Lung microvascular endothelial cell (primary cell): ENCODE results near the gene PPP2R5C. TPM values are rescaled to one million over a fixed set of nuclear protein-coding genes. Genes with fewer than 3 reads are reported as not detected.
"Not testable (repeated sequence)": the region's sequence is repeated elsewhere in the genome, so short reads cannot be mapped to it uniquely, and the experiment has no call there.

Source experiments
- DNase-seq, 2 donors: peaks; one replicate each; pipeline versions ENCODE4 v3.0.0 to v3.0.0-alpha.2; 2010; ENCODE audit warnings: low read depth in 2 of 2
- total RNA-seq: library from RNA; depleted of rRNA; stranded (reverse); fragments of >200 nt; gene quantifications from 2 replicates; pipeline ENCODE4 v1.2.1, GENCODE V29; 2014

PPP2R5C gene
- total RNA-seq, result 59.7 and 65.9 TPM in 2 replicates

GRCh38 chr14:101761032-101761880, at the start of gene PPP2R5C:
Gene PPP2R5C, plus strand, starts transcription at chr14:101761709. Its CDS starts 185 bp downstream, at chr14:101761894.
- peak; percentile 92 to 95 for DNase-seq

- DNase-seq, result not testable (repeated sequence)
These were observed 49.7 kb upstream of the PPP2R5C start for GRCh38 chr14:101711857-101712233.

DNA sequence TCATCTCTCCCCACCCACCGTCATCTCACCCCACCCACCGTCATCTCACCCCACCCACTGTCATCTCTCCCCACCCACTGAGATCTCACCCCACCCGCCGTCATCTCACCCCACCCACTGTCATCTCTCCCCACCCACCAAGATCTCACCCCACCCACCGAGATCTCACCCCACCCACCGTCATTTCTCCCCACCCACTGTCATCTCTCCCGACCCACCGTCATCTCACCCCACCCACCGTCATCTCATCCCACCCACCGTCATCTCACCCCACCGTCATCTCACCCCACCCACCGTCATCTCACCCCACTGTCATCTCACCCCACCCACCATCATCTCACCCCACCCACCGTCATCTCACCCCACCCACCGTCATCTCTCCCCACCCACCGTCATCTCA, 49.2 kb upstream of the PPP2R5C start:
- not testable (repeated sequence) for DNase-seq

DNA sequence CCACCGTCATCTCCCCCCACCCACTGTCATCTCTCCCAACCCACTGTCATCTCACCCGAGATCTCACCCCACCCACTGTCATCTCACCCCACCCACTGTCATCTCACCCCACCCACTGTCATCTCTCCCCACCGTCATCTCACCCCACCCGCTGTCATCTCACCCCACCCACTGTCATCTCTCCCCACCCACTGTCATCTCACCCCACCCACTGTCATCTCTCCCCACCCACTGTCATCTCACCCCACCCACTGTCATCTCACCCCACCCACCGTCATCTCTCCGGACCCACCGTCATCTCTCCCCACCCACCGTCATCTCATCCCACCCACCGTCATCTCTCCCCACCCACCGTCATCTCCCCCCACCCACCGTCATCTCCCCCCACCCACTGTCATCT, 48.4 kb upstream of the PPP2R5C start:
- not testable (repeated sequence) for DNase-seq

- DNase-seq, result no peak
These were observed 47.7 kb upstream of the PPP2R5C start for GRCh38 chr14:101713621-101714349.

DNA sequence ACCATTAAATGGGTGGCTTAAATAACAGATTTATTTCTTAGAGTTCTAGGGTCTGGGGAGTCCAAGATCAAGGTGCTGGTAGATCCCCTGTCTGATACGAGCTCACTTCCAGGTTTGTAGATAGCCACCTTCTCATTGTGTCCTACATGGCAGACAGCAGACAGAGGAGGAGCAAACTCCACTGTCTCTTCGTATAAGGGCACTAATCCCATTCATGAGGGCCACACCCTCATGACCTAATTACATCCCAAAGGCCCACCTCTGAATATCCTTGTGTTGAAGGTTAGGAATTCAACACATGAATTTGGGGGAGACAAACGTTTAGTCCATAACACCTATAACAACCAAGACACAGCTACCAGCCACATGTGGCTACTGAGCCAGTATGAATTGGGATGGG, 47.1 kb upstream of the PPP2R5C start:
- DNase-seq, result no peak

DNA sequence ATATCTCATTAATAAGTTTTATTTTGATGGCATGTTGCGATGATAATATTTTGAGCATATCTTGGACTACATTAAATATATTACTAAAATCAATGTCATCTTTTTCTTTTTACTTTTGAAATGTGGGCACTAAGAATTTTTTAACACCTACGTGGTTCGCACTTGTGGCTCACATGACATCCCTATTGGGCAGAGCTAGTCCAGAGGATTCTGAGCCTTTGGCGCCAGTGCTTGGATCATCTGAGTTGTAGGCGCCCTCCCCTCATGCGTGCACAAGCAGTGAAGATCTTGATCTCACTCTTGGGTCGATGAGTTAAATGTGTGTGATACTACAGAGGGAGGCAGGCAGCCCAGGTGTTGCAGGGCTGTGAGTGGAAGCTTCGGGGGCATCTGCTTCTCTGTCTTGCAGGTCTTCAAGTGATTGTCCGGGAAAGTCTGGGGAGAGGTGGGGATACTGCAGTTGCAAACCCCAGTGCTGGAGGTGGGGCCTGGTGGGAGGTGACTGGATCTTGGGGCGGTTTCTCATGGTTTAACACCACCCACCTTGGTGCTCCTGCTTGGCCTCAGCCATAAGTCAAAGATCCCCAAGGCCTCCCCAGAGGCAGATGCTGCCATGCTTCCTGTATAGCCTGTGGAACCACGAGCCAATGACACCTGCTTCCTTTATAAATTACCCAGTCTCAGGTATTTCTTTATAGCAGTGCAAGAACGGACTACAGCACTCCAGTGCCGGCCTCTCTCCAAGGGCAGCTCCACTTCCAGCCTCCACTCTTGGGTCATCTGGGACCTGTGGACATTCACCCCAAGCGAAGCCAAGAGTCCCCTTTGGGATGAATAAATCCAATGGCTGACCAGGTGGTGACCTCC, 46.1 kb upstream of the PPP2R5C start:
- DNase-seq, result no peak

GRCh38 chr14:101716077-101716950, 45.2 kb upstream of the PPP2R5C start:
- no peak for DNase-seq

- DNase-seq, result no peak
These were observed 44.4 kb upstream of the PPP2R5C start for GRCh38 chr14:101716956-101717662.

DNA sequence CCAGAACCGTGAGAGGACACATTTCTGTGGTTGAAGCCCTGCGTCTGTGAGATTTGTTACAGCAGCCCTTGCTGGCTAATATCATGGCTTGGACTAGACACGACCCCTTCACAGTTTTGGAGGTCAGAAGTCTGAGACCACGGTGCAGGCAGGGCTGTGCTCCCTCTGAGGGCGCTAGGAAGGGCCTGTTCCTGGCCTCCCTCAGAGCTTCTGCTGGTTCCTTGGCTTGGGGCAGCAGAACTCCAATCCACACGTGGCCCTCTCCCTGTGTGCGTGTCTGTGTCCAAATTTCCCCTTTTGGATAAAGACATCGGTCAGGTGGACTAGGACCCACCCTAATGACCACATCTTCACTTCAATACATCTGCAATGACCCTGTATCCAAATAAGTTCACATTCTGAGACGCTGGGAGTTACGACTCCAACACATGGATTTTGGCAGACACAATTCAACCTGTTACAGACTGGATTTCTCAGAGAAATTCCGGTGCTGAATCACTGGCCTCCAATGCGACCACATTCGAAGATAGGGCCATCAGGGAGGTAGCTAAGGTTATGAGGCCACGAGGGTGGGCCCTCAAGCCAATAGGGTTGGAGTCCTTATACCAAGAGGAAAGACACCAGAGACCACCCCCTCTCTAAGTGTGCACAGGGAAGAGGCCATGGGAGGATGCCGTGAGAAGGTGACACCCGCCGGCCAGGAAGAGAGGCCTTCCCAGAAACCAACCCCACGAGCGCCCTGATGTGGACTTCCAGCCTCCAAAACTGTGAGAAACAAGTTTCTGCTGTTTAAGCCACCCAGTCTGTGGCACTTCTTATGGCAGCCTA, 43.6 kb upstream of the PPP2R5C start:
- DNase-seq, result no peak

DNA sequence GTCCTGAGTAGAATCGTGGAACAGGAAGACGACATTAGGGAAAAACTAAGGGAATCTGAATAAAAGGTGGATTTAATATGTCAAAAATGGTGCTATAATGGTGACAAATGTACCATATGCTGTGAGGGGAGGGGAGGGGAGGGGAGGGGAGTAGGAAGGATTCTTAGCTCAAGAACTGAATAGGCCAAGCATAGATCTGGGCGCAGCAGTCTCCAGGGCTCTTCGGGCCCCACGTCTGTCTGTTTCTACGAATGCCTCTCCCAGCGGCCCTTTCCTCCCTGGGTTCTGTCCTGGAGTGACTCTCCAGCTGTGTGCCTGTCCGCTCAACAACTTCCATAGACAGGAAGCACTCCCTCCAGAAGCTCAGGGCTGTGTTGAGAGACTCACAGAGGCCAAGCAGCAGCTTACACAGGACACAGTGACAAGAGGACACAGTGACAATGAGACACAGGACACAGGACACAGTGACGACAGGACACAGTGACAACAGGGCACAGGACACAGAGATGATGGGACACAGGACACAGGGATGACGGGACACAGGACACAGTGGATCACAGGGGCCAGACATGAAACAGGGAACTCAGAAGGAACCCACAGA, 42.4 kb upstream of the PPP2R5C start:
- peak in 1 of 2 donors; percentile 22 for DNase-seq

DNA sequence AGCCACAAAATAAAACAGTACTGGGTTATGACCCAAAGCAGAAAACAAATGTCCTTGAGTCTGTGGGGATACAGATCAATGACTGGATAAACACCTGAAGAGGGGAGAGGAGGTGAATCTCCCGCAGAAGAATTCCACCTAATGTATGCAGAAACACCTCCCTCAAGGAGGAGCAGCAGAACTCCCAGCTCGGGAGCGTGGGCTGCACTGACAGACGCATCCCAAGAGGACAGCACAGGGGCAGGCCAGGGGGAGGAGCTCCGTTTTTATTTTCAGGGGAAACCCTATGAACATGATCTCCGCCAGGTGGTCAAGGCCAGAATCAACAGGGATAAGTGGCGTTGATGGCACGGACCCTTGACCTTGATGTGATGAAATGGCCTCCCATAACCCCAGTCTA, 41.8 kb upstream of the PPP2R5C start:
- DNase-seq, result no peak

GRCh38 chr14:101721111-101721510, 40.4 kb upstream of the PPP2R5C start:
- no peak for DNase-seq

DNA sequence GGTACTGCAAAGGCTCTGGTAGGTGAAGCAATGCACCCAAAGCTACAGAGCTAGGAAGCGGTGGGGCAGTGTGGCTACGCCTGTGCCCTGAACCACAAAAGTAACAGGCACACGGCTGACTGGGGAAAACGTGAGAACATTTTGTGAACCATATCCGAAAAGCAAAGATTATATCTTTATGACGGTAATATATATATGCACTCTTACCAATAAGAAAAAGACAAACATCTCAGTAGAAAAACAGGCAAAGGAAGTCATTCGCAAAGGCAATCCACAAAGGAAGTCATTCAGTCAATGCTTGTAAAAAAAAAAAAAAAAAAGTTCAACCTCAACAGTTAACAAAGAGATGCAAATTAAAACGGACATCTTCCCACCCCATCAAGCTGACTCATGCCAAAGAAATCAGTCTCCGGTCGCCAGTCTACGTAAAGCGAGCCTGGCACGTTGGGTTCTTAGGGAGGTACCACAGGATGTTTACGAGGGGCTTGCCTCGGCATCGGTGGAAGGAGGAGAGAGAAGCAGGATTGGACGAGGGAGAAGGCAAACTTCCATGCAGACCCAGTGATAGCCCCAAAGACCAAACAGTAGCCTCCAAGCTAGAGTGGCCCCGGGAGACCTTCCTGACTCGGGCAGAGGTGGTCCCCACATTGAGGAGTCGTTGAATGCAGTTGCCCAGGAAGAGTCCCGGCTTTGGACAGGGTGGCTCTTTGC, 39.4 kb upstream of the PPP2R5C start:
- DNase-seq, result peak; percentile 30 to 95

- no peak for DNase-seq
These were observed 38.4 kb upstream of the PPP2R5C start for GRCh38 chr14:101723061-101723595.

GRCh38 chr14:101725652-101726051, 35.9 kb upstream of the PPP2R5C start:
- DNase-seq, result not testable (repeated sequence)

GRCh38 chr14:101726295-101726953, 35.1 kb upstream of the PPP2R5C start:
- no peak for DNase-seq
